Astrocyte (in vitro differentiated cells and primary cell): ENCODE data around the gene HOXD12. TPM values are rescaled to one million over a fixed set of nuclear protein-coding genes. Genes with fewer than 3 reads are reported as not detected.

Experiments used
- DNase-seq: peaks from one replicate; pipeline ENCODE4 v3.0.0-alpha.2; 2010; ENCODE audit warnings: low read depth
- FAIRE-seq: peaks from 2 replicates; lab custom pipeline; 2011; peaks lifted over from hg19 to GRCh38; lab: Jason Lieb, UNC
- H2AFZ ChIP-seq: 2 replicates; pipeline ENCODE4 v1.6.0; 2012; ENCODE audit warnings: low read depth, low read length, inconsistent platforms
- H3K27ac ChIP-seq: 2 replicates; pipeline ENCODE4 v1.5.1; 2011; ENCODE audit warnings: low read depth, low read length, inconsistent platforms
- H3K27me3 ChIP-seq: 2 replicates; pipeline ENCODE4 v1.6.0; 2011; ENCODE audit warnings: low read length, inconsistent platforms; ENCODE audit not compliant: insufficient read depth
- H3K36me3 ChIP-seq: 2 replicates; pipeline ENCODE4 v1.5.1; 2011; ENCODE audit warnings: low read length, inconsistent platforms; ENCODE audit not compliant: insufficient read depth
- H3K4me1 ChIP-seq: 2 replicates; pipeline ENCODE4 v1.5.1; 2011; ENCODE audit warnings: low read length, inconsistent platforms; ENCODE audit not compliant: insufficient read depth
- H3K4me2 ChIP-seq: 2 replicates; pipeline ENCODE4 v1.6.0; 2012; ENCODE audit warnings: low read length, inconsistent platforms
- H3K4me3 ChIP-seq: 2 replicates; pipeline ENCODE4 v1.5.1; 2011; ENCODE audit warnings: low read depth, mild to moderate bottlenecking, low read length, inconsistent platforms; ENCODE audit not compliant: insufficient read depth
- H3K79me2 ChIP-seq: 2 replicates; pipeline ENCODE4 v1.6.0; 2012; ENCODE audit warnings: mild to moderate bottlenecking, low read length, inconsistent platforms; ENCODE audit not compliant: insufficient read depth
- H3K9ac ChIP-seq: 2 replicates; pipeline ENCODE4 v1.6.0; 2012; ENCODE audit warnings: mild to moderate bottlenecking, low read length, inconsistent platforms
- H3K9me3 ChIP-seq: 2 replicates; pipeline ENCODE4 v1.5.1; 2012; ENCODE audit warnings: low read depth, mild to moderate bottlenecking, low read length, inconsistent platforms; ENCODE audit not compliant: insufficient read depth
- H4K20me1 ChIP-seq: 2 replicates; pipeline ENCODE4 v1.6.0; 2012; ENCODE audit warnings: low read length, inconsistent platforms; ENCODE audit not compliant: insufficient read depth
- H3K27ac Mint-ChIP-seq: one replicate; pipeline ENCODE4 v1.8.0; 2021; ENCODE audit warnings: mild to moderate bottlenecking, mixed read lengths; ENCODE audit not compliant: unreplicated experiment
- H3K27me3 Mint-ChIP-seq: one replicate; pipeline ENCODE4 v1.8.0; 2021; ENCODE audit warnings: low read depth, mixed read lengths; ENCODE audit not compliant: unreplicated experiment
- H3K36me3 Mint-ChIP-seq: one replicate; pipeline ENCODE4 v1.8.0; 2021; ENCODE audit warnings: low read depth, mixed read lengths; ENCODE audit not compliant: unreplicated experiment
- H3K4me1 Mint-ChIP-seq: one replicate; pipeline ENCODE4 v1.8.0; 2021; ENCODE audit warnings: low read depth, mixed read lengths; ENCODE audit not compliant: unreplicated experiment
- H3K4me3 Mint-ChIP-seq: one replicate; pipeline ENCODE4 v1.8.0; 2021; ENCODE audit warnings: mild to moderate bottlenecking, moderate library complexity, mixed read lengths; ENCODE audit not compliant: unreplicated experiment
- H3K9me3 Mint-ChIP-seq: one replicate; pipeline ENCODE4 v1.8.0; 2021; ENCODE audit warnings: mild to moderate bottlenecking, mixed read lengths; ENCODE audit not compliant: unreplicated experiment
- CTCF ChIP-seq: IDR thresholded peaks from 2 replicates; pipeline ENCODE4 v1.5.1; 2011; ENCODE audit warnings: low read depth, mild to moderate bottlenecking, inconsistent platforms, low read length, moderate library complexity; ENCODE audit not compliant: insufficient read depth
- EZH2 ChIP-seq: IDR thresholded peaks from 2 replicates; pipeline ENCODE4 v1.6.1; 2012; ENCODE audit warnings: mild to moderate bottlenecking, low read length, inconsistent platforms; ENCODE audit not compliant: insufficient read depth
- total RNA-seq: library from RNA; stranded (reverse); gene quantifications from 2 replicates; pipeline ENCODE4 v1.2.1, GENCODE V29; 2021

The HOXD12 gene
- total RNA-seq, 1 donor from 2014 or later, result not detected

- Histone ChIP-seq H3K4me2 (peak overlapping the region; percentile 80), H3K79me2 (no peaks in the 10 kb centered on the region), H3K9me3 (no peaks in the 10 kb centered on the region), H3K36me3 (no peaks in the 10 kb centered on the region), H3K27ac (no peak overlapping the region), H3K4me1 (no peaks in the 10 kb centered on the region), H3K4me3 (peak overlapping the region; percentile 38), H3K27me3 (peaks cover 90% of the 10 kb centered on the region), H3K9ac (no peak overlapping the region), H4K20me1 (no peaks in the 10 kb centered on the region), H2AFZ (no peak overlapping the region)
- H3K9me3 Mint-ChIP-seq, result peaks cover 27% of the 10 kb centered on the region
- H3K27ac Mint-ChIP-seq, result peak overlapping the region; percentile 41
- no peak for DNase-seq
- no peak for FAIRE-seq
- peaks cover 82% of the 10 kb centered on the region for H3K27me3 Mint-ChIP-seq
- H3K4me1 Mint-ChIP-seq, result peaks cover 3% of the 10 kb centered on the region
- no peaks in the 10 kb centered on the region for H3K36me3 Mint-ChIP-seq
- peak overlapping the region; percentile 67 for H3K4me3 Mint-ChIP-seq
- TF ChIP-seq CTCF (no peak), EZH2 (peak; percentile 79)
Observed at GRCh38 chr2:176132205-176133171, 32.9 kb downstream of the HOXD12 start.

GRCh38 chr2:176133389-176133788 is 33.8 kb downstream of the HOXD12 start:
- Mint-ChIP-seq H3K27ac (no peak overlapping the region), H3K4me1 (peaks cover 2% of the 10 kb centered on the region), H3K4me3 (no peak overlapping the region), H3K27me3 (peaks cover 83% of the 10 kb centered on the region), H3K9me3 (peaks cover 28% of the 10 kb centered on the region), H3K36me3 (no peaks in the 10 kb centered on the region)
- Histone ChIP-seq H3K4me3 (no peak overlapping the region), H2AFZ (no peak overlapping the region), H3K4me1 (no peaks in the 10 kb centered on the region), H3K27ac (no peak overlapping the region), H3K9ac (no peak overlapping the region), H3K79me2 (no peaks in the 10 kb centered on the region), H3K9me3 (no peaks in the 10 kb centered on the region), H3K4me2 (no peak overlapping the region), H3K36me3 (no peaks in the 10 kb centered on the region), H4K20me1 (no peaks in the 10 kb centered on the region), H3K27me3 (peaks cover 90% of the 10 kb centered on the region)
- DNase-seq, result no peak
- TF ChIP-seq EZH2, result no peak
- TF ChIP-seq CTCF, result no peak
- no peak for FAIRE-seq

DNA sequence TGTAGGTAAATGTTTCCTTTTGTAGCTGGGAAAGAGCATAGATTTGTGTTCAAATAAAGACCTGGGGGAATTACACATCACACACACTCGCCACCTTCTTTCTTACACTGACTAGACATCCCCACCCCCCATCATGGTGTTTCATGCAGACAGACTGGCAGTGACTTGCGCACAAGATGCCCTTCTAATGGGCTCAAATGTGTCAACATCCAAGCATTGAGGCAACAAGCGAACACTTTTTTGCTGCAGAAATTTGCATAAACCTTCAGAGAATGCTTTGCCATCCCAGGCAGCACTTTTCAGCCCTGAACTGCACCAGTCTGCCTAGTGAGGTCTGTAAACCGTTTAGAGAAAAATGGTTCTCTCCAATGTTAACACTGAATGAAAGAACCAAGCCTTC is 34.4 kb downstream of the HOXD12 start:
- Histone ChIP-seq H2AFZ (no peak overlapping the region), H3K9ac (no peak overlapping the region), H3K4me2 (no peak overlapping the region), H4K20me1 (no peaks in the 10 kb centered on the region), H3K4me1 (no peaks in the 10 kb centered on the region), H3K4me3 (no peak overlapping the region), H3K27ac (no peak overlapping the region), H3K9me3 (peaks cover 3% of the 10 kb centered on the region), H3K36me3 (no peaks in the 10 kb centered on the region), H3K27me3 (peaks cover 90% of the 10 kb centered on the region), H3K79me2 (no peaks in the 10 kb centered on the region)
- DNase-seq (no peak), FAIRE-seq (no peak)
- Mint-ChIP-seq H3K4me3 (no peak overlapping the region), H3K4me1 (no peaks in the 10 kb centered on the region), H3K36me3 (no peaks in the 10 kb centered on the region), H3K27me3 (peaks cover 85% of the 10 kb centered on the region), H3K27ac (no peak overlapping the region), H3K9me3 (peaks cover 34% of the 10 kb centered on the region)
- TF ChIP-seq EZH2 (no peak), CTCF (no peak)
